GM12801 (cell line): ENCODE measurements around the gene N4BP2L2.

ENCODE experiments used
- TF ChIP-seq, protein P1 (sequence below): IDR thresholded peaks from one replicate; pipeline ENCODE4 v1.5.1; 2011; ENCODE audit warnings: control low read depth; ENCODE audit not compliant: insufficient read length; ENCODE audit errors: extremely low read depth

Gene N4BP2L2

DNA sequence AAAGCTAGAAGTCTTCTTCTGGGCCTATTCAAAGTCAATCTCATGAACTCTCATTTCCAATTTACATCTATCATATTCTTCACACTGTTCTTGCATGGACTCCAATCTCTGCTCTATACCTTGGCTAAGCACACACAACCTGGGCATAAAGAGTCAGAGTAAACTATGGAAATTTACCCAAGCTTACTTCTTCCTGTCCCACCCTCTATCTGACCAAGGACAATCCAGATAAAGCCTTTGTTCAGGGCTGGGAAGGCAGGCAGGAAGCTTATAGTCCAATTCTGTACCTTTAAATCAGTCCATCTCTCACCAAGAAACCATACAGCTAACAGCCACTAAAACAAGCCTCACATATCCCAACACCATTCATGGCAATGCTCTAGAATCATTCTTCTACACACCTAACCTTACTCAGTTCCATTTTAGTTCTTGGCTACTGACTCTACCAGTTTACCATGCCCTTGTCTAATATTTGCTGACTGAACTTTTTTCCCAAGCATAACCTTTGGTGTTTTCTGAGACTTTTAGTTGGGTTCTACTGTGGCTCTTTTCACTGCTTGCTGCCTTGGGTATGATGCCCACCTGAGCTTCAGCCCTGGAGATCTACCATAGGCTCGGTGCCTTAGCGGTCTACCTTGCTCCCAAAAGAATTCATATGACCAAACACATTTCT lies 38.9 kb downstream of the N4BP2L2 start:
- TF ChIP-seq, protein P1, sequence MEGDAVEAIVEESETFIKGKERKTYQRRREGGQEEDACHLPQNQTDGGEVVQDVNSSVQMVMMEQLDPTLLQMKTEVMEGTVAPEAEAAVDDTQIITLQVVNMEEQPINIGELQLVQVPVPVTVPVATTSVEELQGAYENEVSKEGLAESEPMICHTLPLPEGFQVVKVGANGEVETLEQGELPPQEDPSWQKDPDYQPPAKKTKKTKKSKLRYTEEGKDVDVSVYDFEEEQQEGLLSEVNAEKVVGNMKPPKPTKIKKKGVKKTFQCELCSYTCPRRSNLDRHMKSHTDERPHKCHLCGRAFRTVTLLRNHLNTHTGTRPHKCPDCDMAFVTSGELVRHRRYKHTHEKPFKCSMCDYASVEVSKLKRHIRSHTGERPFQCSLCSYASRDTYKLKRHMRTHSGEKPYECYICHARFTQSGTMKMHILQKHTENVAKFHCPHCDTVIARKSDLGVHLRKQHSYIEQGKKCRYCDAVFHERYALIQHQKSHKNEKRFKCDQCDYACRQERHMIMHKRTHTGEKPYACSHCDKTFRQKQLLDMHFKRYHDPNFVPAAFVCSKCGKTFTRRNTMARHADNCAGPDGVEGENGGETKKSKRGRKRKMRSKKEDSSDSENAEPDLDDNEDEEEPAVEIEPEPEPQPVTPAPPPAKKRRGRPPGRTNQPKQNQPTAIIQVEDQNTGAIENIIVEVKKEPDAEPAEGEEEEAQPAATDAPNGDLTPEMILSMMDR = no peak

DNA sequence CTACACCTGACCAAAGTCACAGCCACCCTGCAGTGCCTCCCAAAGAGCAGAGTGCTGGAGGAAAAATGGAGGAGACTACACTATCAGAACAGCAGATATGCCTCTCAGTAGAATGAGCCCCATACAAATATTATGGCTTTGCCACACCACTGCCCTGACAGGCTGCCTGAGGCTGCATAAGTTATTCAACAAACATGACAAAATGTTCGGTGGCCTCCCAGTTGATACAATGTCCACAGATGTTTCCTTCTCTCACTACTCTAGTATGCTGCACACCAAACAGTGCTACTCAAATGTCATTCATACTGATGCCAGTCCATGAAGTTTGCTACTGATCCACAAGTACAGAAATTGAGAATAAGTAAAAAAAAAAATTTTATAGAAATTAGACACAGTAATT lies 41.0 kb downstream of the N4BP2L2 start:
- TF ChIP-seq, protein P1 = no peak

DNA sequence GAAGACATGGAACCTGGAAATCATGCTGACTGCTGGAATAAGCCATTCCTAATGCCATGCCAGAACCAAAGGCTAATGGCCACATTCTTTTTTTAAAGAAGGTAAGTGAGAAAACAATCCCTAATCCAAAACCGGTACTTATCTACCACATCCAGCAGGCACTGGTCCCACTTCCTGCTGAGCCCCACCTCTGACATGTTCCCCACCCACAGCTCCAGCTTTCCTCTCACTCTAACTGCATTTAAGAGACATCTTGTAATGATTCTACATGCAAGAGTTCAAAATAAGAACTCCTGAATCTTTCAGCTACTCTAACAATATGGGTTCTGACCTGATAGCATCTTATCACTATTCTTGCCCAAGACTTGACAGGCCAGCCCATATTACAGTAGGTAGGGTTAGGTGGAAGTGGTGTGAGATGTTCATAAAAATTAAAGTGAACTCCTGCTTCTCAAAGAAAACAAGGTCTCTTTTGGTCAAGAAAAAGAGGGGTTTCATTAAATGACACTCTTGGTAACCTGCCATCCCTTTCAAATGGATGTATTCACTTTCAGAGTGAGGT lies 41.9 kb downstream of the N4BP2L2 start:
- TF ChIP-seq, protein P1 = no peak

DNA sequence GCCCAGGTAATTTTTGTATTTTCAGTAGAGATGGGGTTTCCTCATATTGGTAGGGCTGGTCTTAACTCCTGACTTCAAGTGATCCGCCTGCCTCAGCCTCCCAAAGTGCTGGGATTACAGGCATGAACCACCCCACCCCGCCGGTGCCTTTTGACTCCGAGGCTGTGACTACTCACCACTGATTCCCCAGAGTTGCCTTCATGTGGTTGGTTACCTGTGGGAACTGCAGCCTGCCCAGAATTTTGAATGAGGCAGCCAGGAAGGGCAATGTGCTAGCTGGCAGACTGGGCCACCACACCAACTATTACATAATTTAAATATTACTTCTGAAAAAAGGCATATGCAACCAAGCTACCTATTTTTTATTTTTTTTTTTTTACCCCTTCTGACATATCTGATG lies 42.8 kb downstream of the N4BP2L2 start:
- TF ChIP-seq, protein P1 = no peak

DNA sequence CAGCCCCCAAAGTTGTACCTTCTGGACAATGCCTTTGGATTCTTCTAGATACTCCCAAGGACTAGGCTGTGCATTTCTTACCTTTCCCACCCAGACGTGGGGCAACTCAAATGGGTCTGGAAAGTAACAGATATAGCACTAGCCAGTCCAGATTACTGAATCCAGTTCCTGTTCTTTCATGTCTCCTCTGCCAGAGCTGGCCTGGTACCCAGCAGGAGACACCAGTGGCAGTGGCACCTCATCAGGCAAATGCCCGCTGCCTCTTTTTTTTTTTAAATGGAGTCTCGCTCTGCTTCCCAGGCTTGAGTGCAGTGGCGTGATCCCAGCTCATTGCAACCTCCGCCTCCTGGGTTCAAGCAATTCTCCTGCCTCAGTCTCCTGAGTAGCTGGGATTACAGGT lies 43.2 kb downstream of the N4BP2L2 start:
- TF ChIP-seq, protein P1 = no peak

DNA sequence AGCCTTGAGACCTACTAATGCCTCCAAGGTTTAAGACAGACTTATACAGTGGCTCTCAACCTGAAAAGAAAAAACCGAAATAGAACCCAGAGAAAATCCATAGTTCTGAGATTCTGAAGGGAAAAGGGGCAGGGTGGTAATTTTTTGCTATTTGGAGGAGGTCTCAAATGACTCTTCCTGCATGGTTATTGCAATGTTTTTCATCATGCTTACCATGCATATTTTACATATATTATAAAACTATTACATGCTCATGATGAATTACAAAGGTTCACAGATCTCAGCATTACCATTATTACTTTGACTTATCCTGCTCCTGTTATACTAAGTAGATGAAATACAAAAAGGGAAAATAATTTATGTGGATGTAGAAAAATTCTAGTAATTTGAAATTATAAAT lies 47.6 kb downstream of the N4BP2L2 start:
- TF ChIP-seq, protein P1 = no peak

DNA sequence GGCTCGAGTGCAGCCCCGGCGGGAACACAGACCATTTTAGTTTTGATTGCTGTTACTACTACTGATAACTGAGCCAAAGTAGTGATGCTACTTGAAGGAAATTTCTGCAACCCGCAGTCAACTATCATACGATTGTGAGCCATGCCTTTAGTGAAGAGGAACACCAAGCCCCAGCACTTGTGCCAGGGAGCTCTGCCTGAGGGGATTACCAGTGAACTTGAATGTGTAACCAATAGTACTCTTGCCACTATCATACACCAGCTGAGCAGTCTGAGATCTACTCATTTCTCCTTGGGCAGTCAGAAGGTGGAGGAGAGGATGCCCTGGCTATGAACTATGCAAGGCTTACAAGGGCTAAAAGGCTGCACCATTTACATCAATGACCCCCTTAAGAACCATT lies 61.7 kb downstream of the N4BP2L2 start:
- TF ChIP-seq, protein P1 = no peak
